Muscle layer of colon (tissue), 2 donors: ENCODE data around the gene CNDP1.

ENCODE experiments used
- H3K27ac ChIP-seq: one replicate; pipeline ENCODE4 v1.7.0; 2013; ENCODE audit warnings: low read depth, mild to moderate bottlenecking, low read length, moderate library complexity
- H3K27me3 ChIP-seq, 2 donors: one replicate each; pipeline ENCODE4 v1.7.0; 2013; ENCODE audit warnings: low read length in 2 of 2, mild to moderate bottlenecking in 2 of 2; ENCODE audit not compliant: insufficient read depth in 2 of 2, control insufficient read depth in 1 of 2
- H3K36me3 ChIP-seq: one replicate; pipeline ENCODE4 v1.7.0; 2013; ENCODE audit warnings: mild to moderate bottlenecking, low read length; ENCODE audit not compliant: insufficient read depth
- H3K4me1 ChIP-seq: one replicate; pipeline ENCODE4 v1.7.0; 2013; ENCODE audit warnings: mild to moderate bottlenecking, low read length; ENCODE audit not compliant: insufficient read depth
- H3K4me3 ChIP-seq, 2 donors: one replicate each; pipeline ENCODE4 v1.7.0; 2013; ENCODE audit warnings: low read length in 2 of 2, low read depth in 1 of 2, mild to moderate bottlenecking in 1 of 2, moderate library complexity in 1 of 2
- H3K9ac ChIP-seq: one replicate; pipeline ENCODE4 v1.7.0; 2013; ENCODE audit warnings: low read length
- H3K9me3 ChIP-seq: one replicate; pipeline ENCODE4 v1.7.0; 2013; ENCODE audit warnings: mild to moderate bottlenecking, low read length
- donor health status: abdominal sarcoma.
- donor health status: Adenocarcinoma of cecum.

Gene CNDP1

GRCh38 chr18:74624466-74624865, 90.2 kb downstream of the CNDP1 start:
- no peaks in the 10 kb centered on the region for H3K9me3 ChIP-seq
- H3K27ac ChIP-seq: no peak overlapping the region
- H3K9ac ChIP-seq: no peak overlapping the region
- H3K4me1 ChIP-seq: peaks cover 13% of the 10 kb centered on the region
- H3K27me3 ChIP-seq: no peaks in the 10 kb centered on the region
- H3K36me3 ChIP-seq: no peaks in the 10 kb centered on the region
- no peak overlapping the region for H3K4me3 ChIP-seq

DNA sequence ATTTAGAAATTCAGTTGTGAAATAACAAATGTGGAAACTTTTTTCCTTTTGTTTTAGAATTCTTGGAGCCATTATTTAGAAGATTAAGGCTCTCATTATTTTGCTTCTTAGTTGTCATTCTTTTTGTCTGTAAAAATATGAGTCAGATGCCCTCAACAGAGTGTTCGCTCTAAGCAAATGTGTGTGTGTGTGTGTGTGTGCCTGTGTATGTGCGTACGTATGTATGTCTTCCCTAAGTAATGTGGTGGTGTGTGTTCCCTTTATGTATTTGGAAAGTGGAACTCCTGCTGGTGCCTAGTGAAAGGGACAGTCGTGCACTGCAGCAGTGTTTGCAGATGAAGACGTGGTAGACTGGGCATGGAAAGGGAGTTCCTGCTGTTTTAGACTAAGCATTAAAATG, 90.9 kb downstream of the CNDP1 start:
- H3K27ac ChIP-seq: no peak overlapping the region
- no peaks in the 10 kb centered on the region for H3K27me3 ChIP-seq

GRCh38 chr18:74626049-74626874, 92.0 kb downstream of the CNDP1 start:
- Histone ChIP-seq H3K36me3 (no peaks in the 10 kb centered on the region), H3K4me1 (peaks cover 9% of the 10 kb centered on the region), H3K9ac (no peak overlapping the region), H3K27me3 (no peaks in the 10 kb centered on the region), H3K9me3 (no peaks in the 10 kb centered on the region), H3K4me3 (no peak overlapping the region), H3K27ac (no peak overlapping the region)

More for the DNA sequence above, 90.9 kb downstream of the CNDP1 start:
- H3K9ac ChIP-seq: no peak overlapping the region
- no peak overlapping the region for H3K4me3 ChIP-seq
- H3K9me3 ChIP-seq: no peaks in the 10 kb centered on the region
- H3K4me1 ChIP-seq: peaks cover 12% of the 10 kb centered on the region
- H3K36me3 ChIP-seq: no peaks in the 10 kb centered on the region

GRCh38 chr18:74630804-74631203, 96.5 kb downstream of the CNDP1 start:
- H3K9ac ChIP-seq: no peak overlapping the region
- H3K4me1 ChIP-seq: no peaks in the 10 kb centered on the region
- H3K9me3 ChIP-seq: no peaks in the 10 kb centered on the region
- H3K4me3 ChIP-seq: no peak overlapping the region
- H3K36me3 ChIP-seq: peaks cover 14% of the 10 kb centered on the region
- H3K27ac ChIP-seq: no peak overlapping the region
- H3K27me3 ChIP-seq: no peaks in the 10 kb centered on the region

- peaks cover 14% of the 10 kb centered on the region for H3K36me3 ChIP-seq
These were observed 96.9 kb downstream of the CNDP1 start for GRCh38 chr18:74631212-74631611.

DNA sequence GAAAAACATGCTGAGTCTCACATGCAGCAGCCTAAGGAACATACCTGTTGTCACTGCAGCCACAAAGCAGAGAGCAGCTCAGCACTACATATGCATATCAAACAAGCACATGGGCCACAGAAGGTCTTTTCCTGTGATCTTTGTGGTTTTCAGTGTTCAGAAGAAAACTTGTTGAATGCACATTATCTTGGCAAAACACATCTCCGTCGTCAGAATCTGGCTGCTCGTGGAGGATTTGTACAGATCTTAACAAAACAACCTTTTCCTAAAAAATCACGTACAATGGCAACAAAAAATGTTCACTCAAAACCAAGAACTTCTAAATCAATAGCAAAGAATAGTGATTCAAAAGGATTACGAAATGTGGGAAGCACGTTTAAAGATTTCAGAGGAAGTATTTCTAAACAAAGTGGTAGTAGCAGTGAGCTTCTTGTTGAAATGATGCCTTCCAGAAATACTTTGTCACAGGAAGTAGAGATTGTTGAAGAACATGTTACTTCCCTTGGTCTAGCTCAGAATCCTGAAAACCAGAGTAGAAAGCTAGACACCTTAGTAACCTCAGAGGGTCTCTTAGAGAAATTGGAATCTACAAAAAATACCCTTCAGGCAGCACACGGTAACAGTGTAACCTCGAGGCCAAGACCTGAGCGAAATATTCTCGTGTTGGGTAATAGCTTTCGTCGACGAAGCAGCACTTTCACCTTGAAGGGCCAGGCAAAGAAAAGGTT, 97.5 kb downstream of the CNDP1 start:
- H3K27ac ChIP-seq: no peak overlapping the region
- H3K27me3 ChIP-seq: no peaks in the 10 kb centered on the region

More at GRCh38 chr18:74631212-74631611, 96.9 kb downstream of the CNDP1 start:
- H3K27ac ChIP-seq: no peak overlapping the region
- no peak overlapping the region for H3K4me3 ChIP-seq
- no peak overlapping the region for H3K9ac ChIP-seq
- H3K4me1 ChIP-seq: no peaks in the 10 kb centered on the region
- H3K27me3 ChIP-seq: no peaks in the 10 kb centered on the region
- no peaks in the 10 kb centered on the region for H3K9me3 ChIP-seq

DNA sequence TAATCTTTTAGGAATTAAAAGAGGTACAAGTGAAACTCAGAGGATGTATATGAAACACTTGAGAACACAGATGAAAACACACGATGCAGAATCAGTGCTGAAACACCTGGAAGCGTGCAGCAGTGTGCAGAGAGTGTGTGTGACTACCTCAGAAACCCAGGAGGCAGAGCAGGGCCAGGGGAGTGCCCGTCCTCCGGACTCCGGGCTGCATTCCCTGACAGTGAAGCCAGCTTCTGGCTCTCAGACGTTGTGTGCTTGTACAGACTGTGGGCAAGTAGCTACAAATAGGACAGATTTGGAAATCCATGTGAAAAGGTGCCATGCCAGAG, 98.0 kb downstream of the CNDP1 start:
- H3K9me3 ChIP-seq: no peaks in the 10 kb centered on the region
- H3K4me1 ChIP-seq: no peaks in the 10 kb centered on the region
- no peak overlapping the region for H3K27ac ChIP-seq
- peaks cover 14% of the 10 kb centered on the region for H3K36me3 ChIP-seq
- no peak overlapping the region for H3K9ac ChIP-seq
- no peaks in the 10 kb centered on the region for H3K27me3 ChIP-seq
- H3K4me3 ChIP-seq: no peak overlapping the region

More for the DNA sequence above, 97.5 kb downstream of the CNDP1 start:
- Histone ChIP-seq H3K36me3 (peaks cover 14% of the 10 kb centered on the region), H3K9ac (no peak overlapping the region), H3K9me3 (no peaks in the 10 kb centered on the region), H3K4me3 (no peak overlapping the region), H3K4me1 (no peaks in the 10 kb centered on the region)

DNA sequence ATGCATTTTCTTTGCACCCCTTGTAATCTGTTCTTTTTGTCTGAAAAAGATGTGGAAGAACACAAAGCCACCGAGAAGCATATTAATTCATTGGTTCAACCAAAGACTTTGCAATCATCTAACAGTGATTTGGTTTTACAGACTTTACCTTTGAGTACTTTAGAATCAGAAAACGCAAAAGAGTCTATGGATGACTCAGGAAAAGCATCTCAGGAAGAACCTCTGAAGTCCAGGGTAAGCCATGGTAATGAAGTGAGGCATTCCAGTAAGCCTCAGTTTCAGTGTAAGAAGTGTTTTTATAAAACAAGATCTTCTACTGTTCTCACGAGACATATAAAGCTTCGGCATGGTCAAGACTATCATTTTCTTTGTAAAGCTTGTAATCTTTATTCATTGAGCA, 98.6 kb downstream of the CNDP1 start:
- Histone ChIP-seq H3K9ac (no peak overlapping the region), H3K4me3 (no peak overlapping the region), H3K27ac (no peak overlapping the region), H3K4me1 (no peaks in the 10 kb centered on the region), H3K36me3 (peaks cover 14% of the 10 kb centered on the region), H3K9me3 (no peaks in the 10 kb centered on the region), H3K27me3 (no peaks in the 10 kb centered on the region)

- Histone ChIP-seq H3K4me3 (no peak overlapping the region), H3K27me3 (no peaks in the 10 kb centered on the region), H3K27ac (no peak overlapping the region), H3K9me3 (no peaks in the 10 kb centered on the region), H3K36me3 (peaks cover 14% of the 10 kb centered on the region), H3K9ac (no peak overlapping the region), H3K4me1 (no peaks in the 10 kb centered on the region)
These were observed 99.5 kb downstream of the CNDP1 start for GRCh38 chr18:74633652-74634352.

DNA sequence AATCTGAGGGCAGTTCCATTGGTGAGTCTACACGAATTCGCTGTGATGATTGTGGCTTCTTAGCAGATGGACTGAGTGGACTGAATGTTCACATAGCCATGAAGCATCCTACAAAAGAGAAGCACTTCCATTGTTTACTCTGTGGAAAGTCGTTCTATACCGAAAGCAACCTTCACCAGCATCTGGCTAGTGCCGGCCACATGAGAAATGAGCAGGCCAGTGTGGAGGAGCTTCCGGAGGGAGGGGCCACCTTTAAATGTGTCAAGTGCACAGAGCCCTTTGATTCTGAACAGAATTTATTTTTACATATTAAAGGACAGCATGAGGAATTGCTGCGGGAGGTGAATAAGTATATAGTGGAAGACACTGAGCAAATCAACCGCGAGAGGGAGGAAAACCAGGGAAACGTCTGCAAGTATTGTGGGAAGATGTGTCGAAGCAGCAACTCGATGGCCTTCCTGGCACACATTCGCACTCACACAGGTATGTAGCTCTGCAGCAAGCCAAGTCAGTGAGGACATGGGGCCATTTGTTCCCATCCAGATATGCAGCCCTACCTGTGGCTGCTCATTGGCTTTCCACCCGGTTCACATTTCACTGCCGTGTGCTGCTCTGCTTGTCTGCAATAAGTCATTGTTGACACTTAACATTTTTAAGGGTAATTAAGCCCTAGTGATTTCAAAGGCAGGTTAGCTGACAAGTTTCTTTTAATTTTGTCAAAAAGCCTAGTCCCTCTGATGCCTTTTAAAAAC, 101.1 kb downstream of the CNDP1 start:
- H3K36me3 ChIP-seq: peaks cover 14% of the 10 kb centered on the region
- no peak overlapping the region for H3K9ac ChIP-seq
- H3K27me3 ChIP-seq: no peaks in the 10 kb centered on the region
- no peaks in the 10 kb centered on the region for H3K4me1 ChIP-seq
- H3K4me3 ChIP-seq: no peak overlapping the region
- no peaks in the 10 kb centered on the region for H3K9me3 ChIP-seq
- no peak overlapping the region for H3K27ac ChIP-seq
